ENCODE data around the gene FAM107B.

FAM107B gene

DNA sequence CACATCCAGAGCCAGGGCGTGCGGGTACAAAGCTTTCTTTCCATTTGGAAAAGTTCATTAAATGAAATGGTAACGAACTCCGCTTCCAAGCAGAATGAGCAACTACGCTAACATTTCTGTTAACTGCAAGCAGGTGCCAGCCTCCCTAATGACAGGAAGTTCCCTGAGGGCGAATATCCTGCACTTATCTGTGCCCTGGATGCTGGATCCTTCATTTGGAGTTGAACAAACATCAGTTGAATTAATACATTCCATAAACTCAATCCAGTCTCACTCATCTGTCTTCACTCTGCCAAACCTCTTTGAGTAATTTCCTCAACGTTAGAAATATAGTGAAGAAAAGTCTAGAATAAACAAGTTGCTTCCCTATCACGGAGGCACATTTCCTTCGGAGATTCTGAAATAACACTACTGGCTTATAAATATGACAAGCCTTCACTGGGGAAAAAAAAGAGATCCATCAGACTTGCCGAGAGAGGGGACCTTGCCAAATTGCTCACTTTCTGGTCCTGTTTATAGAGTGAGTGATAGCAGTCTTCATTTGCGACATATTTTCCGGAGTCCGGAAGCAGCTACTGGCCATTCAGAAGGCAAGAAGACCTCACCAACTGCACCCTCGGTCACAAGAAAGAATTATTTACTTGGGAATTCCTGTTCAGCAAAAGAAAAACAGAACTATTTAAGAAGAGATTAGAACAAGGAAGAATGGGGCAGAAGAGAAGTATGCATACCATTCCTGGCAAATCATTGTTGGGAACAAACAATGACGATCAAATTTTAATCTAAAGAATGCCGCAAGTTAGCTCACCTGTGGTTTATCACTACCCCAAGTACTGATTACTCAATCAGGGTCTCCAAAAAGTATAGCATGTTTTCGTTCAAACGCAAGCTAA lies 196.4 kb downstream of the FAM107B start:
- H3K4me1 Mint-ChIP-seq, result peaks cover 66% of the 10 kb centered on the region
- H3K27me3 Mint-ChIP-seq, result no peaks in the 10 kb centered on the region
- H3K27ac Mint-ChIP-seq, result peak overlapping the region; percentile 42
- ATAC-seq, result no peak
- no peak overlapping the region for H3K4me3 Mint-ChIP-seq
- H3K9me3 Mint-ChIP-seq, result no peaks in the 10 kb centered on the region
- H3K36me3 Mint-ChIP-seq, result peaks cover 23% of the 10 kb centered on the region

DNA sequence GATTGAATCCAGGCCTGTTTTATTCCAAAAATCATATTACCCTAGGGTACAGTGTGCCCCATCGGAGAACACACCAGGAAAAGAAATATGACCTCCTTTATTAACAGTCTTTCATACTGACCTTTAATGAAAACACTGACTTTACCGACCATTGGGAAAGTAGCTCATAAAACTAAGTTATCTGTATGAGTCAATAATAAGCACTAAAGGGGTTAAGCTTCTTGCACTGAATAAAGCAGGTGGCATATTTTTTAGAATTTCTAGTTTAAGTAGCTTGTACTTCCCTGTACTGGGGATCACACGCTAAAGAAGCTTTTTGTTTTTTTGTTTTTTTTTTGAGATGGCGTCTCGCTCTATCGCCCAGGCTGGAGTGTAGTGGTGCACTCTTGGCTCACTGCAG lies 199.8 kb downstream of the FAM107B start:
- H3K27me3 Mint-ChIP-seq, result no peaks in the 10 kb centered on the region
- no peak overlapping the region for H3K4me3 Mint-ChIP-seq
- no peak for ATAC-seq
- peaks cover 23% of the 10 kb centered on the region for H3K36me3 Mint-ChIP-seq
- H3K27ac Mint-ChIP-seq, result peak overlapping the region; percentile 51
- H3K4me1 Mint-ChIP-seq, result peaks cover 62% of the 10 kb centered on the region
- H3K9me3 Mint-ChIP-seq, result no peaks in the 10 kb centered on the region

DNA sequence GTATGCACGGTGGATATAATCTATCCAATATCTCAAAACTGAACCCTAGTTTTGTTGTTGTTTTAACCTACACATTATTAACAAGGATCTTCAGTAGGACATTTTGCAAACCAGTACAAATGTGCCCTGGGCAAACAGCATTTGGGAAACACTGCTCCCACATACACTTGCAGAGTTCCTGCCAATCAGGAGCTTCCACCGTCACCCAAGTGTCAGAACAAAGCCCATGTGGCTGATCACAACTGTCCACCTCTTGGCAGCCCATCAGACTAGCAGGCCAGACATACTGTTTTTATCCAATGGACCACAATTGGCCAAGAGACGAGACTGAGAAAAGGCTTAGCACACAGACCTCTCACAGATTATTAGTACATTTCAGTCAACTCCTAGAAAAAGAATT lies 200.4 kb downstream of the FAM107B start:
- Mint-ChIP-seq H3K36me3 (peaks cover 23% of the 10 kb centered on the region), H3K4me1 (peaks cover 62% of the 10 kb centered on the region), H3K27me3 (no peaks in the 10 kb centered on the region), H3K4me3 (no peak overlapping the region), H3K9me3 (no peaks in the 10 kb centered on the region), H3K27ac (peak overlapping the region; percentile 51)
- no peak for ATAC-seq

DNA sequence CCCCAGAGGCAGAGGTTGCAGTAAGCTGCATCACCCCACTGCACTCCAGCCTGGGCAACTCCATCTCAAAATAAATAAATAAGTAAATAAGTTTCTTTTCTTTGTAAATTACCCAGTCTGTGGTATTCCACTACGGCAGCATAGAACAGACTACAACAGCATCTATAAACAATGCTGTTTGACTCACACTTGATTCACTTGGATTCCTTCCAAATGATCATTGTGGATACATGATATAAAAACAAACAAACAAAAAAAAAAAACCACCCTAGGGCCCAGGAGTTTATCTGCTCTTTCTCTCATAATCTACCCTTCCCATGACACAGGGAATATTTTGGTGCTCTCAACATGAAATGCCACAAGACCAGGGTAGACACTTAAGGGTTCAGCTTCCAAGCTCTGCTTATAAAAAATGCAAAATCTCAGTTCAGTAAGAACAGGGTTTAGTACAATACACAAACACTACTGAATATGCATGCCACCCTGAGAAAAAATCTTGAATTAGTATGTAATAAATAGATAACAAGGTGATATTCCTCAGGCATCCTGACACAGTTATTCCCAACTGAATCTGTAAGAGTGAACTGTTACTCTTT lies 200.9 kb downstream of the FAM107B start:
- Mint-ChIP-seq H3K27ac (peak overlapping the region; percentile 51), H3K27me3 (no peaks in the 10 kb centered on the region), H3K4me3 (no peak overlapping the region), H3K4me1 (peaks cover 65% of the 10 kb centered on the region), H3K36me3 (peaks cover 23% of the 10 kb centered on the region), H3K9me3 (no peaks in the 10 kb centered on the region)
- no peak for ATAC-seq

DNA sequence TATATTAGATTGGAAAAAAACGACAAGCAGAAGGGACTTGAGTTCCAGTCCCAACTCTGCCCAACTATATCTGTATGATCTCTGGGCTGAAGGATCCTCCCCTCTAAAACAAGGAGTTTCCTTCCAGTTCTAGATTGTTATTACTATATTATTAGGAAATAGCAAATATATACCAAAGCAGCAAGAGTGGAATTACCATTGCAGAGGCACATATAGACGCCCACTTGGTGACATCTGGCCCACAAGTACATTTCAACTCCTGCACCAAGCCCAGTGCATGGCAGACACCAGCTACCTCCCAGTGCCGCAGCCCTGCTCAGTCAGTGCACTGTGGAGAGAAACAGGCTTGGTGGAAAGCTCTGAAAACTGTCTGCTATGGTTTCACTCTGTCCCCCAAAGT lies 201.9 kb downstream of the FAM107B start:
- no peak for ATAC-seq
- no peaks in the 10 kb centered on the region for H3K9me3 Mint-ChIP-seq
- peaks cover 66% of the 10 kb centered on the region for H3K4me1 Mint-ChIP-seq
- H3K4me3 Mint-ChIP-seq, result no peak overlapping the region
- H3K36me3 Mint-ChIP-seq, result peaks cover 26% of the 10 kb centered on the region
- H3K27ac Mint-ChIP-seq, result no peak overlapping the region
- no peaks in the 10 kb centered on the region for H3K27me3 Mint-ChIP-seq

DNA sequence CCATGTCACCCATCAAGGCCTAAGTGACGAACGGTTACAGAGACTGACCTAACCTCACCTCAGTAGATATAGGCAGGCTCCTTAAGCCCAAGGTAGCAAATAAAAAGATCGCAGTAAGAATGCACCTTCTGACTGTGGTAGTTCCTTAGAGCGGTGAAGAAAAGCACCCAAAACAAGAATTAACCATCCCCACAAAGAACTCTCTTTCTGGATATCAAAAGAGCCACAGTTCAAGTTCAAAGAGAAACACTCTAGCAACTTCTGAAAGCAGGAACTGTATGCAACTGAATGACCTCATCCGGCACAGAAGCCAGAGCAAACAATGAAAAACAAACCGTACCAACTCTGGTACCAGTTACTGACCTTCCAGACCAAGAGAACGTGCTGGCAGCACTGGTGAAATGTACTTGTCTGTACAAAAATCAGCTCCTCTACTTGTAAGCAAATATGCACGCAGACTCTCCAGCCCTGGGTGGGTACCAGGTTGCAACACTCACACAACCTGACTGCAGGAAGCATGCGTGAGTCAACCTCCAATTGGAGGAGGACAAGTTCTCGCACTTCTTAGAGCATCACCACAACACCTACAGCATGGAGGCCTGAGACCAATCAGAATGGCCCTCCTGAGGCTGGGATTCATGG lies 202.7 kb downstream of the FAM107B start:
- peak; percentile 84 for ATAC-seq
- Mint-ChIP-seq H3K4me1 (peaks cover 72% of the 10 kb centered on the region), H3K27ac (peak overlapping the region; percentile 82), H3K36me3 (peaks cover 31% of the 10 kb centered on the region), H3K27me3 (no peaks in the 10 kb centered on the region), H3K4me3 (peak overlapping the region; percentile 51), H3K9me3 (no peaks in the 10 kb centered on the region)

DNA sequence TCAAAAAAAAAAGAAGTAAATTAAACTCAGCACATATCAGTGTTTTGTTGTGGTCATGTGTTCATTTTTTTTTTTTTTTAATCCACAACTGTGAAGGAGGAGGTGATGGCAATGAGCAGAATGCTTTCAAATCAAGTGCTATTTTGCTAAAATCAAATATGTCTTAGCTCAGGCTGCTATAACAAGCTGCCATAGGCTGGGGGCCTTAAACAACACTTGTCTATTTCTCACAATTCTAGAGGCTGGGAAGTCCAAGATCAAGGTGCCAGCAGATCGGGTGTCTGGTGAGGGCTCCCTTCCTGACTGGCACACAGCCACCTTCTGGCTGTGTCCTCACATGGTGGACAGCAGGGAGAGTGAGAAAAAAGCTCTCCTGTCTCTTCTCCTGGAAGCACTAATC lies 203.9 kb downstream of the FAM107B start:
- peaks cover 4% of the 10 kb centered on the region for H3K9me3 Mint-ChIP-seq
- no peak overlapping the region for H3K4me3 Mint-ChIP-seq
- H3K27me3 Mint-ChIP-seq, result no peaks in the 10 kb centered on the region
- peak overlapping the region; percentile 82 for H3K27ac Mint-ChIP-seq
- peaks cover 38% of the 10 kb centered on the region for H3K36me3 Mint-ChIP-seq
- ATAC-seq, result no peak
- H3K4me1 Mint-ChIP-seq, result peaks cover 76% of the 10 kb centered on the region

DNA sequence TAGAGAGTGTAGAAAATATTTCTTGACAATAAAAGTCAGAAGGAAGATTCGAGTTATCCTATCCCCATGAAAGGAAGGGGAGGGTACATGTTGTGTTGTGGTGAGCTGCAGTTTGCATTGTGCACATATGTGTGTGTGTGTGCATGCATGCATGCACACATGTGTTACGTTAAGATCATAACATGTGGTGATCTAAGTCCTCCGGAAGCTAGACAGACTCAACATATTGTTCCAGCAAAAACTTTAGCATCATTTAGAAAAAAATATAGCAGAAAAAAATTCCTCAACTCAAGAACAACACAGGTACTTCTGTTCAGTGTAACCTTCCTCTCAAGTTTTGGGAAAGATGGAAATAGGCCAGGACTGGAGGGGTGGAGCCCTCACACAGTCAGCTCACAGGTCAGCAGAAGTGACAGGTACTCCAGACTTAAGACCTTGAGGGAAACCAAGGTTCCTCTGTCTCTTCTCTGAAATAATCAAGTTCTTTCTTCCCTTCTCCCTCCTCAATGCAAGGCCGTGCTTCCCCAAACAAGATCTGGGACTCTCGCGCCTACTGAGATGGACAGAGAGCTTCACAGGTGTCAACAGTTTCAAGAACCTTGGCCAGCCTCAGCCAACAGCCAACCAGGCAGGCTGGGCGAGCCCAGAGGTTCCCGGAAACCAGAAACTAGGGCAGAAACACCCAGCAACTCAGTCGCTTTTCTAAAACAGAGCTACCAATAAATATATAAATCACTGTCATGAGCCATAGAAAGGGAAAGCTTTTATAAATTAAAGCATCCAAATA lies 205.2 kb downstream of the FAM107B start:
- no peak for ATAC-seq
- Mint-ChIP-seq H3K9me3 (peaks cover 4% of the 10 kb centered on the region), H3K36me3 (peaks cover 44% of the 10 kb centered on the region), H3K4me3 (no peak overlapping the region), H3K27me3 (no peaks in the 10 kb centered on the region), H3K27ac (peak overlapping the region; percentile 22), H3K4me1 (peaks cover 76% of the 10 kb centered on the region)

DNA sequence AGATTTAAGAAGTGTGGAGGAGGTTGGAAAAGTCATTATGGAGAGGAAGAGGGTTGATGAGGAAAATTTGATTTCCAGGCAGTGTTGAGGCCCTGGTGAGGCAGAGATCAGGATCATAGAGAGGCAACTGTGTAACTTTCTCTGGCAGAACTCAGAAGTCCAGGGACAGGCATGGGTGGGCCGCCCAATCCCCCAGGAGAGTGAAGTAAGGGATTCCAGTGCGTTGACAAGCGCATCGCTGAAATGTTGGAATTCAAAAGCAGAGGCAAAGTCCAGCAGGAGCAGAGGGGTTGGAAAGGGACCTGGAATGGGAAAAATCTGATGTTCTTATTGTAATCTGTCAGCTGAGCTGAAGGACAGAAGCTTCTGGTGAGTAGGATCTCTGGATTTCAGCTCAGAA lies 207.3 kb downstream of the FAM107B start:
- peaks cover 44% of the 10 kb centered on the region for H3K36me3 Mint-ChIP-seq

DNA sequence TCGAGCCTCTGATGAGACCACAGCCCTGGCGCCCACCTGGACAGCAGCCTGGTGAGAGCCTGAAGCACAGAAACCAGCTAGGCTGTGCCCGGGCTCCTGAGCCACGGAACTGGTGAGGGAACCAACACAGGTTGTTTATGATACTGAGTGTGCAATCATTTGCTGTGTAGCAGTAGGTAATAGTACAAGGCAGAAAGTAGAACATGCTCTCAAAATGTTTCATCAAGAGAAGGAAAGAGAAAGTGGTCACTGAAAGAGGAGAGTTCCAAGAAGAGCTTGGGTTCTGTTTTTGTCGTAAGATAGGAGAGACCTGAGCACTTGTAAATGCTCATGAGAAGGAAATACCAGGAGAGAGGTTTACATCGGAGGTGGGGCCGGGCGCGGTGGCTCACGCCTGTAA lies 208.2 kb downstream of the FAM107B start:
- Mint-ChIP-seq H3K36me3 (peaks cover 44% of the 10 kb centered on the region), H3K4me1 (peaks cover 90% of the 10 kb centered on the region), H3K27me3 (no peaks in the 10 kb centered on the region), H3K4me3 (no peak overlapping the region), H3K9me3 (peaks cover 4% of the 10 kb centered on the region), H3K27ac (peak overlapping the region; percentile 44)
- no peak for ATAC-seq

More for the DNA sequence above, 207.3 kb downstream of the FAM107B start:
- ATAC-seq, result no peak
- Mint-ChIP-seq H3K4me3 (no peak overlapping the region), H3K27ac (peak overlapping the region; percentile 22), H3K9me3 (peaks cover 4% of the 10 kb centered on the region), H3K4me1 (peaks cover 90% of the 10 kb centered on the region), H3K27me3 (no peaks in the 10 kb centered on the region)

DNA sequence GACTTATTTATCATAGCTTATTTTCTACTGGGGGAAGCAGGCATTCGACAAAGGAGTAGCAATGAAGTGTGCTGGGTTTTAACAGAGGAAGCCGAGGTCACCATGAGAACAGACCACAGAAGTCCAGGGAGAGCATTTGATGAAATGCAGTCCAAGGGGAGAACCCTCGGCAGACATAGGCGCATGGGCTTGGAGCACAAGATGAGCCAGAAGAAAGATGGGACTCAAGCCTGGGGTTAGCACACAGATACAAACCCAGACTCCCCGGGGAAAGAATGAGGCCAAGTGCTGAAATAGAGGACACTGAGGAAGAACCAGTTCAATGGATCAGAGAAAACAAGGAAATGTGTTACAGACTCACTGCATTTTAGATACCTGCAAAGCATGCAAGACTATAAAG lies 209.5 kb downstream of the FAM107B start:
- Mint-ChIP-seq H3K4me1 (peaks cover 90% of the 10 kb centered on the region), H3K4me3 (no peak overlapping the region), H3K9me3 (peaks cover 4% of the 10 kb centered on the region), H3K27me3 (no peaks in the 10 kb centered on the region), H3K36me3 (peaks cover 40% of the 10 kb centered on the region), H3K27ac (peak overlapping the region; percentile 44)
- no peak for ATAC-seq

DNA sequence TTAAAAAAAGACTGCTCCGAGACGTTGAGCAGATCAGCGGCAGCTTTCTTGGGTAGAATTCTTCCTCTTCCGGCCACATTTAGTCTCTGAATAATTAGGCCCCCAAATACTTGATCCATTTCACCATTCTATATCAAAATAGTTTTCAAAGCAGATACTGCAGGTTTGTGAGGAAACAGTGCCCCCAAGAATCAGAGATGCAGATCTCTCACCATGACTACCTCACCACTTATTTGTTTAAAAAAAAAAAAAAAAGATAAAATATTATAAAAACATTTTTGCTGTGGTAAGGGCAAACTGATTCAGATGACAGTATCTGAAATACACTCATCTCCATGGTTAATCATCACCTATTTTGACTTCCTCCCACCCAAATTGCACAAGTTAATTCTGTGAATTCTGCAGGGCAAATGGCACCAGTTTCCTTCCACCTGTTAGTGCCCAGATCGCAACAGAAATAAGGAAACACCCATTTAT lies 210.4 kb downstream of the FAM107B start:
- Mint-ChIP-seq H3K27ac (peak overlapping the region; percentile 44), H3K4me1 (peaks cover 91% of the 10 kb centered on the region), H3K36me3 (peaks cover 46% of the 10 kb centered on the region), H3K9me3 (peaks cover 4% of the 10 kb centered on the region), H3K27me3 (no peaks in the 10 kb centered on the region), H3K4me3 (peak overlapping the region; percentile 49)
- peak; percentile 56 for ATAC-seq

DNA sequence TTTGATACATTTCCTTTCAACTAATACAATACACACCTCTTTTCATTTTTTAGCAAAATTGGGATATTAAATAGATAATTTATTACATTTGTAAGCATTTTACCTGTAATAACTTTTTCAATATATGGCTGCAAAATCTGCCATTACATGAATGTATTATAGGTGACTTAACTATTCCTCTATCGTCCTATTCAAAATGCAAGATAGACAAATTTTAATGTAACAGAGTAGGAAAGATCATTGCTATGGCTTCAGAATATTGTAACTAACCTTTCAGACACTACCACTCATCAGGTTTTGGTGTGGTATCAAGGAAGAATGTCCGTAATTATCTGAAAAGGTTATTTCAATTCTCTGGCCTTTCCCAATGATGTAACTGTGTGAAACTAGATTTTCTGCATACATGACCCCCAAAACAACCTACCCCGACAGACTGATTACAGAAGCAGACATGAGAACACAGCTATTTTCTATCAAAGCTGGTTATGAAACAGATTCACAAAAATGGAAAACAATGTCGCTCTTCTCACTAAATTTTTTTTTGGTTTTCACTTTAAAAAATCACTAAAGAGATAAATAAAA lies 211.2 kb downstream of the FAM107B start:
- Mint-ChIP-seq H3K27ac (peak overlapping the region; percentile 44), H3K9me3 (peaks cover 4% of the 10 kb centered on the region), H3K4me1 (peaks cover 90% of the 10 kb centered on the region), H3K27me3 (no peaks in the 10 kb centered on the region), H3K4me3 (peak overlapping the region; percentile 49), H3K36me3 (peaks cover 48% of the 10 kb centered on the region)
- ATAC-seq, result no peak

DNA sequence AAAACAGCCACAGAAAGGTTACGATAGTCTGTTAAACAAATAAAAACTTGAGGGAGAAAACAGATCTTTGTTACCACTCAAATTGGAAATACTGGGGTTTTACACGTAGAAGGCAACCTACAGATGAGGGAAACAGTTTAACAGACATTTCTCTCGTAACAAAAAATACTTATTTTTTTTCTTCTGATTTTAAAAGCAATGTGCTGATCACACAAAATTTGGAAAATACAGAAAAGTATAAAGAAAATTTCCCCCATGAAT lies 211.7 kb downstream of the FAM107B start:
- peaks cover 46% of the 10 kb centered on the region for H3K36me3 Mint-ChIP-seq
- H3K4me1 Mint-ChIP-seq, result peaks cover 90% of the 10 kb centered on the region
- peaks cover 4% of the 10 kb centered on the region for H3K9me3 Mint-ChIP-seq
- H3K27me3 Mint-ChIP-seq, result no peaks in the 10 kb centered on the region
- ATAC-seq, result no peak
- H3K27ac Mint-ChIP-seq, result peak overlapping the region; percentile 68
- no peak overlapping the region for H3K4me3 Mint-ChIP-seq

All from stimulated activated memory B cell treated with anti-CD40 and anti-IgM and Interleukin-4, amounts not matched to agents 10 μg/mL and 1 μg/mL and 100 μg/mL, for 72 hours (primary cell).